Testis (tissue), 3 donors: ENCODE measurements around the gene PDE4B. TPM values are rescaled to one million over a fixed set of nuclear protein-coding genes. Genes with fewer than 3 reads are reported as not detected.

ENCODE experiments used
- DNase-seq: peaks from one replicate; pipeline ENCODE4 v3.0.0-alpha.2; 2019
- H3K27ac ChIP-seq, 2 donors: fragments of 200-600 bp; sonication (generic); one replicate each; pipeline ENCODE4 v1.5.1; 2019
- H3K27me3 ChIP-seq: fragments of 200-600 bp; sonication (generic); one replicate; pipeline ENCODE4 v1.5.1; 2019
- H3K36me3 ChIP-seq: fragments of 200-600 bp; sonication (generic); one replicate; pipeline ENCODE4 v1.5.1; 2017; ENCODE audit warnings: low read depth; ENCODE audit errors: missing control alignments
- H3K4me1 ChIP-seq: fragments of 200-600 bp; sonication (generic); one replicate; pipeline ENCODE4 v1.5.1; 2019
- H3K4me3 ChIP-seq, 2 donors: fragments of 200-600 bp; sonication (generic); one replicate each; pipeline ENCODE4 v1.5.1; 2017 to 2019
- H3K9me3 ChIP-seq: fragments of 200-600 bp; sonication (generic); one replicate; pipeline ENCODE4 v1.5.1; 2017
- CTCF ChIP-seq, 3 experiments: fragments of 450-650 bp in 2 of 3; fragments of 200-600 bp in 1 of 3; sonication (generic) in 1 of 3; IDR thresholded peaks; one replicate each; pipeline ENCODE4 v1.5.1; 2016 to 2019; ENCODE audit warnings: antibody characterized with exemption in 3 of 3, mild to moderate bottlenecking in 2 of 3, moderate library complexity in 1 of 3
- POLR2A ChIP-seq: fragments of 450-650 bp; IDR thresholded peaks from one replicate; pipeline ENCODE4 v1.6.1; 2017; ENCODE audit warnings: antibody characterized with exemption, mild to moderate bottlenecking, moderate library complexity
- WGBS, 2 donors: methylation state at CpG; one replicate each; pipeline ENCODE4 v1.1.5; 2018; 5-methylcytosine and 5-hydroxymethylcytosine counted together
- intact Hi-C: fragments of 100-400 bp; cut with DNase I; formaldehyde crosslinking; loops from one replicate; pipeline ENCODE4 v1.15.1; 2023; ENCODE audit warnings: low total_unique reads
- polyA plus RNA-seq: library from polyadenylated mRNA; stranded (reverse); fragments of 350-450 nt; fragmentation: Illumina TruSeq; extraction: RNeasy Lipid Tissue Mini Kit (QIAGEN cat#74804); gene quantifications from one replicate; pipeline ENCODE4 v1.2.3, GENCODE V29; 2014; ENCODE audit warnings: low read depth, low replicate concordance; ENCODE audit not compliant: insufficient read depth
- total RNA-seq, 2 donors: library from RNA; depleted of rRNA; stranded (reverse); fragments of >200 nt; gene quantifications; one replicate each; pipeline ENCODE4 v1.2.3, GENCODE V29; 2016

The PDE4B gene
- total and polyA plus RNA-seq, 3 donors from 2014 or later: 11.5 to 16.1 (median 12.4) TPM

- intact Hi-C loops: no loop called here
- H3K4me1 ChIP-seq: no peaks in the 10 kb centered on the region
- H3K36me3 ChIP-seq: no peaks in the 10 kb centered on the region
- WGBS, 2 donors: 29 to 42% methylated on average over 1 of the region's 1 CpG
- H3K27ac ChIP-seq: no peak overlapping the region
- TF ChIP-seq POLR2A: no peak
- TF ChIP-seq CTCF (IDR thresholded peaks at IDR 0.05): no peak
- DNase-seq: peak; percentile 18
- H3K4me3 ChIP-seq: no peak overlapping the region
- no peaks in the 10 kb centered on the region for H3K9me3 ChIP-seq
- no peaks in the 10 kb centered on the region for H3K27me3 ChIP-seq
Measured at GRCh38 chr1:65812065-65812464, 19.4 kb downstream of the PDE4B start.

GRCh38 chr1:65813956-65814355 is 21.3 kb downstream of the PDE4B start:
- intact Hi-C loops: no loop called here
- no peaks in the 10 kb centered on the region for H3K4me1 ChIP-seq
- no peaks in the 10 kb centered on the region for H3K27me3 ChIP-seq
- no peak for DNase-seq
- WGBS, 2 donors: 76 to 80% methylated on average over 3 of the region's 3 CpGs
- H3K4me3 ChIP-seq: no peak overlapping the region
- H3K36me3 ChIP-seq: no peaks in the 10 kb centered on the region
- TF ChIP-seq CTCF (IDR thresholded peaks at IDR 0.05) (no peak), POLR2A (no peak)
- no peaks in the 10 kb centered on the region for H3K9me3 ChIP-seq
- H3K27ac ChIP-seq: no peak overlapping the region

GRCh38 chr1:65814752-65815151 is 22.1 kb downstream of the PDE4B start:
- intact Hi-C loops: no loop called here
- no peaks in the 10 kb centered on the region for H3K4me1 ChIP-seq
- H3K36me3 ChIP-seq: no peaks in the 10 kb centered on the region
- no peak overlapping the region for H3K4me3 ChIP-seq
- no peaks in the 10 kb centered on the region for H3K27me3 ChIP-seq
- H3K27ac ChIP-seq: no peak overlapping the region
- DNase-seq: no peak
- 89 to 96% methylated on average over 3 of the region's 3 CpGs for WGBS, 2 donors
- TF ChIP-seq POLR2A: no peak
- no peak for TF ChIP-seq CTCF (IDR thresholded peaks at IDR 0.05)
- H3K9me3 ChIP-seq: no peaks in the 10 kb centered on the region

GRCh38 chr1:65817891-65818290 is 25.2 kb downstream of the PDE4B start:
- Histone ChIP-seq H3K27me3 (no peaks in the 10 kb centered on the region), H3K9me3 (no peaks in the 10 kb centered on the region), H3K4me1 (no peaks in the 10 kb centered on the region), H3K27ac (no peak overlapping the region), H3K4me3 (no peak overlapping the region), H3K36me3 (no peaks in the 10 kb centered on the region)
- TF ChIP-seq CTCF (IDR thresholded peaks at IDR 0.05) (no peak), POLR2A (no peak)
- intact Hi-C loops: no loop called here
- DNase-seq: no peak

- Histone ChIP-seq H3K4me1 (no peaks in the 10 kb centered on the region), H3K9me3 (no peaks in the 10 kb centered on the region), H3K27me3 (no peaks in the 10 kb centered on the region), H3K27ac (no peak overlapping the region), H3K4me3 (no peak overlapping the region), H3K36me3 (no peaks in the 10 kb centered on the region)
- WGBS, 2 donors: 37 to 68% methylated on average over 1 of the region's 1 CpG
- intact Hi-C loops: no loop called here
- TF ChIP-seq POLR2A (no peak), CTCF (IDR thresholded peaks at IDR 0.05) (no peak)
- DNase-seq: no peak
Measured at GRCh38 chr1:65818966-65819365, 26.3 kb downstream of the PDE4B start.
